Liver (tissue), 9 donors: ENCODE results near the gene CACNB4. TPM values are rescaled to one million over a fixed set of nuclear protein-coding genes. Genes with fewer than 3 reads are reported as not detected.

ENCODE experiments used
- DNase-seq: peaks from one replicate; pipeline ENCODE4 v3.0.0-alpha.2; 2017; ENCODE audit warnings: low spot score
- H3K27ac ChIP-seq, 2 donors: one replicate each; pipeline ENCODE4 v1.7.0; 2013; ENCODE audit warnings: inconsistent platforms in 2 of 2, low read length in 2 of 2, control low read depth in 1 of 2, low read depth in 1 of 2, mild to moderate bottlenecking in 1 of 2
- H3K27me3 ChIP-seq, 4 donors: one replicate each; pipeline versions ENCODE4 v1.6.1 to v1.7.0; 2013; ENCODE audit warnings: low read length in 3 of 4, inconsistent platforms in 1 of 4, mild to moderate bottlenecking in 1 of 4, moderate library complexity in 1 of 4; ENCODE audit not compliant: control insufficient read depth in 4 of 4, insufficient read depth in 4 of 4
- H3K36me3 ChIP-seq, 4 donors: one replicate each; pipeline versions ENCODE4 v1.6.1 to v1.7.0; 2013; ENCODE audit warnings: low read length in 3 of 4, mild to moderate bottlenecking in 3 of 4, low read depth in 1 of 4, moderate library complexity in 1 of 4; ENCODE audit not compliant: control insufficient read depth in 4 of 4, insufficient read depth in 3 of 4
- H3K4me1 ChIP-seq, 4 donors: one replicate each; pipeline versions ENCODE4 v1.6.1 to v1.7.0; 2013; ENCODE audit warnings: low read length in 3 of 4, mild to moderate bottlenecking in 3 of 4, moderate library complexity in 1 of 4; ENCODE audit not compliant: control insufficient read depth in 4 of 4, insufficient read depth in 4 of 4
- H3K4me3 ChIP-seq, 3 donors: one replicate each; pipeline versions ENCODE4 v1.6.1 to v1.7.0; 2013; ENCODE audit warnings: low read length in 3 of 3, control low read depth in 1 of 3, low read depth in 1 of 3, mild to moderate bottlenecking in 1 of 3
- H3K9ac ChIP-seq, 2 donors: one replicate each; pipeline ENCODE4 v1.7.0; 2013; ENCODE audit warnings: low read length in 2 of 2, mild to moderate bottlenecking in 2 of 2, moderate library complexity in 2 of 2, control low read depth in 1 of 2, low read depth in 1 of 2
- H3K9me3 ChIP-seq, 4 donors: one replicate each; pipeline versions ENCODE4 v1.6.1 to v1.7.0; 2013; ENCODE audit warnings: low read length in 3 of 4; ENCODE audit not compliant: control insufficient read depth in 4 of 4
- EGR1 ChIP-seq, 2 donors: IDR thresholded peaks; 2 replicates each; pipeline ENCODE4 v1.6.1; 2016 to 2018; ENCODE audit warnings: antibody characterized with exemption in 2 of 2, low read depth in 2 of 2
- FOXA1 ChIP-seq: IDR thresholded peaks from 2 replicates; pipeline ENCODE4 v1.6.1; 2016; ENCODE audit warnings: antibody characterized with exemption
- GABPA ChIP-seq, 2 donors: IDR thresholded peaks in 1 of 2; conservative IDR thresholded peaks in 1 of 2; 2 replicates each; pipeline ENCODE4 v1.6.1; 2016; ENCODE audit warnings: antibody characterized with exemption in 2 of 2, mild to moderate bottlenecking in 1 of 2, moderate library complexity in 1 of 2
- HNF4A ChIP-seq, 2 donors: conservative IDR thresholded peaks; 2 replicates each; pipeline ENCODE4 v1.6.1; 2016; ENCODE audit warnings: antibody characterized with exemption in 2 of 2, mild to moderate bottlenecking in 2 of 2
- JUND ChIP-seq, 2 donors: IDR thresholded peaks; 2 replicates each; pipeline ENCODE4 v1.6.1; 2016; ENCODE audit warnings: antibody characterized with exemption in 2 of 2
- NR2F2 ChIP-seq: IDR thresholded peaks from 2 replicates; pipeline ENCODE4 v1.6.1; 2016; ENCODE audit warnings: antibody characterized with exemption
- RAD21 ChIP-seq, 2 donors: IDR thresholded peaks; 2 replicates each; pipeline ENCODE4 v1.6.1; 2016; ENCODE audit warnings: antibody characterized with exemption in 2 of 2, mild to moderate bottlenecking in 2 of 2
- RXRA ChIP-seq, 2 donors: IDR thresholded peaks; 2 replicates each; pipeline ENCODE4 v1.6.1; 2017 to 2018; ENCODE audit warnings: antibody characterized with exemption in 2 of 2, mild to moderate bottlenecking in 1 of 2
- SP1 ChIP-seq: IDR thresholded peaks from 2 replicates; pipeline ENCODE4 v1.6.1; 2018; ENCODE audit warnings: antibody characterized with exemption, mild to moderate bottlenecking
- TAF1 ChIP-seq: conservative IDR thresholded peaks from 2 replicates; pipeline ENCODE4 v1.6.1; 2016; ENCODE audit warnings: antibody characterized with exemption, mild to moderate bottlenecking
- YY1 ChIP-seq: IDR thresholded peaks from 2 replicates; pipeline ENCODE4 v1.6.1; 2016; ENCODE audit warnings: antibody characterized with exemption, mild to moderate bottlenecking
- WGBS: extraction: QIAGEN DNeasy Blood & Tissue Kit; methylation state at CpG from one replicate; pipeline ENCODE4 v1.1.7; 2013; 5-methylcytosine and 5-hydroxymethylcytosine counted together
- polyA plus RNA-seq, 2 donors: library from polyadenylated mRNA; stranded (reverse) in 1 of 2; unstranded in 1 of 2; fragments of 200-250 nt in 1 of 2; fragments of >200 nt in 1 of 2; fragmentation: Nextera tagmentation in 1 of 2; extraction: Ambion mirVana in 1 of 2; gene quantifications; one replicate each; pipeline versions ENCODE4 v1.2.1 to v1.2.3, GENCODE V29; 2013 to 2015
- total RNA-seq, 2 donors: library from RNA; depleted of rRNA; stranded (reverse); fragments of >200 nt; gene quantifications; one replicate each; pipeline ENCODE4 v1.2.3, GENCODE V29; 2014
- TF ChIP-seq, protein P1 (sequence below): IDR thresholded peaks from 2 replicates; pipeline ENCODE4 v1.6.1; 2016; ENCODE audit warnings: antibody characterized with exemption
- TF ChIP-seq, protein P2 (sequence below): IDR thresholded peaks from 2 replicates; pipeline ENCODE4 v1.6.1; 2016; ENCODE audit warnings: antibody characterized with exemption
- TF ChIP-seq, protein P3 (sequence below): IDR thresholded peaks from 2 replicates; pipeline ENCODE4 v1.6.1; 2016; ENCODE audit warnings: antibody characterized with exemption, mild to moderate bottlenecking
- TF ChIP-seq, protein P4 (sequence below): IDR thresholded peaks from 2 replicates; pipeline ENCODE4 v1.6.1; 2016; ENCODE audit warnings: antibody characterized with exemption
- TF ChIP-seq, protein P5 (sequence below): fragments of 150-350 bp; IDR thresholded peaks from 2 replicates; pipeline ENCODE4 v1.5.1; 2017; ENCODE audit warnings: improper control_type of control experiment, low read depth, low read length; ENCODE audit not compliant: missing input control
- donor health status: healthy.
- donor health status: healthy.
- donor health status: healthy.
- donor health status: healthy.
- donor health status: healthy.

The CACNB4 gene
- total and polyA plus RNA-seq, 4 donors: 0.02 to 0.50 (median 0.21) TPM

DNA sequence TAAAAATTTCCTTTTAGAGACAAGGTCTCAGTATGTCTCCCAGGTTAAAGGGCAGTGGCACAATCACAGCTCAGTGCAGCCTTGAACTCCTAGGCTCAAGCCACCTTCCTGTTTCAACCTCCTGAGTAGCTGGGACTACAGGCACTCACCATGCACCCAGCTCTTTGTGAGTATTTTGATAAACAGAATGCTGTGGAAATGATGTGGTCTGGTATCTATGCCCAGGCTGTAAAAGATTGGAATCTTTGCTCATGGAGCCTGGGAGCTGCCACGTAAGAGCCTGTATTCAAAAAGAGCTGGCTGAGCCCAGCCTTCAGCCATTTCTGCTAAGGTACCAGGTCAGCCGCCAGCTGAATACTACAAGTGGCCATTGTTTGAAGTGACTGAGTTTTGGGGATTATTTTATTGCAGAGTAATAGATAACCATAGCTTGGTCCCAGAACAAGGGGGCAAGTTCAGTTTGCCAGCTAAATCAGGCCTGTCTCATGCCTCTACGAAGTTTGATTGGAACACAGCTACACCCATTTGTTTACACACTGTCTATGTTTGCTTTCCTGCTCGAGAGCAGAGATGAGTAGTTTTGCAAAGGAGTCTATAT lies 249.3 kb downstream of the CACNB4 start (continued):
- TF ChIP-seq, protein P1, sequence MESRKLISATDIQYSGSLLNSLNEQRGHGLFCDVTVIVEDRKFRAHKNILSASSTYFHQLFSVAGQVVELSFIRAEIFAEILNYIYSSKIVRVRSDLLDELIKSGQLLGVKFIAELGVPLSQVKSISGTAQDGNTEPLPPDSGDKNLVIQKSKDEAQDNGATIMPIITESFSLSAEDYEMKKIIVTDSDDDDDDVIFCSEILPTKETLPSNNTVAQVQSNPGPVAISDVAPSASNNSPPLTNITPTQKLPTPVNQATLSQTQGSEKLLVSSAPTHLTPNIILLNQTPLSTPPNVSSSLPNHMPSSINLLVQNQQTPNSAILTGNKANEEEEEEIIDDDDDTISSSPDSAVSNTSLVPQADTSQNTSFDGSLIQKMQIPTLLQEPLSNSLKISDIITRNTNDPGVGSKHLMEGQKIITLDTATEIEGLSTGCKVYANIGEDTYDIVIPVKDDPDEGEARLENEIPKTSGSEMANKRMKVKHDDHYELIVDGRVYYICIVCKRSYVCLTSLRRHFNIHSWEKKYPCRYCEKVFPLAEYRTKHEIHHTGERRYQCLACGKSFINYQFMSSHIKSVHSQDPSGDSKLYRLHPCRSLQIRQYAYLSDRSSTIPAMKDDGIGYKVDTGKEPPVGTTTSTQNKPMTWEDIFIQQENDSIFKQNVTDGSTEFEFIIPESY: no peak

DNA sequence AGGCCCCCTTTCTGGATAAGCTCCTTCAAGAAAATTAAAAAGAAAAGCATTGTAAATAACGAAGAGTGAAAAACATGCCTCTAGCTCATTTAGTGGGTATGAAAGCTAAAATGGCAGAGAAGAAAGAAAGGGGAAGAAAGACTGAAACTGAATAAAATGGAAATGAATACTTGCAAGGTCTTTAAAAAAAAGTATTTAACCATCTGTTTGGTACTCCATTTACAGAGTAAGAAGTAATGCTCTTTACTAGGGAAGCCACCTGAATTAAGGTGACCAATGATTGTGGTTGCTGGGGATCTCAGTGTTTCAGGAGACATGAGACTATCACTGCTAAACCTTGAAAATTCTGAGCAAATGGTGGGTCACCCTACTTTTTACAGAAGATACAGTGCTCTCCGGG lies 253.0 kb downstream of the CACNB4 start:
- TF ChIP-seq HNF4A (conservative IDR thresholded peaks at IDR 0.05) (no peak), RAD21 (IDR thresholded peaks at IDR 0.05) (no peak), TAF1 (no peak)
- no peaks in the 10 kb centered on the region for H3K9me3 ChIP-seq
- H3K9ac ChIP-seq: no peak overlapping the region
- no peak for DNase-seq
- H3K4me1 ChIP-seq: peaks cover 0 to 2% (median 0%) of the 10 kb centered on the region in 4 donors
- no peak overlapping the region for H3K4me3 ChIP-seq
- no peaks in the 10 kb centered on the region for H3K27me3 ChIP-seq
- H3K36me3 ChIP-seq: no peaks in the 10 kb centered on the region
- 98% methylated on average over 2 of the region's 2 CpGs for WGBS
- H3K27ac ChIP-seq: no peak overlapping the region

DNA sequence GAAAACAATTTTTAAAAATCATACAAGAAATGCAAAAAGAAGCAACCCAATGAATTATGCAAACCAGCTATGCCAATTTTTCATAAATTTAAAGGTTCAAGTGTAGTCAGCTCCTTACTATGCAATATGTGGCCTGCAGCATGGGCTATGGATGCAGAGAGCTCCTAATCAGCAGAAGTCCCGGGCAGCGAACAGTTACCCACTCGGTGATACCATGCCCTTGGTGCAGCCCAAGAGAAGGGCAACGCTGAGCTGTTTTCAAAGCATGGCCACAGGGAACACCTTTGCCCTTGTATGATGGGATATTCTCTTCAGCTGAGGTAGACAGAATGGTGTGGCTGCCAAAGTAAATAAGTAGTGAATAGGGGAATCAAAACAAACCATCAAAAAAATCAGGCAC lies 253.4 kb downstream of the CACNB4 start:
- H3K27me3 ChIP-seq: no peaks in the 10 kb centered on the region
- H3K9me3 ChIP-seq: no peaks in the 10 kb centered on the region
- TF ChIP-seq EGR1 (IDR thresholded peaks at IDR 0.05; ENCODE audit: low read depth in 2 of 2) (no peak), SP1 (no peak), GABPA (IDR thresholded peaks at IDR 0.05 in 1 of 2, conservative IDR thresholded peaks at IDR 0.05 in 1 of 2) (no peak), HNF4A (conservative IDR thresholded peaks at IDR 0.05) (no peak), NR2F2 (no peak), RXRA (IDR thresholded peaks at IDR 0.05) (no peak), JUND (IDR thresholded peaks at IDR 0.05) (no peak), TAF1 (no peak), FOXA1 (no peak), YY1 (no peak)
- TF ChIP-seq, protein P2, sequence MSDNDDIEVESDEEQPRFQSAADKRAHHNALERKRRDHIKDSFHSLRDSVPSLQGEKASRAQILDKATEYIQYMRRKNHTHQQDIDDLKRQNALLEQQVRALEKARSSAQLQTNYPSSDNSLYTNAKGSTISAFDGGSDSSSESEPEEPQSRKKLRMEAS: no peak
- TF ChIP-seq, protein P3, sequence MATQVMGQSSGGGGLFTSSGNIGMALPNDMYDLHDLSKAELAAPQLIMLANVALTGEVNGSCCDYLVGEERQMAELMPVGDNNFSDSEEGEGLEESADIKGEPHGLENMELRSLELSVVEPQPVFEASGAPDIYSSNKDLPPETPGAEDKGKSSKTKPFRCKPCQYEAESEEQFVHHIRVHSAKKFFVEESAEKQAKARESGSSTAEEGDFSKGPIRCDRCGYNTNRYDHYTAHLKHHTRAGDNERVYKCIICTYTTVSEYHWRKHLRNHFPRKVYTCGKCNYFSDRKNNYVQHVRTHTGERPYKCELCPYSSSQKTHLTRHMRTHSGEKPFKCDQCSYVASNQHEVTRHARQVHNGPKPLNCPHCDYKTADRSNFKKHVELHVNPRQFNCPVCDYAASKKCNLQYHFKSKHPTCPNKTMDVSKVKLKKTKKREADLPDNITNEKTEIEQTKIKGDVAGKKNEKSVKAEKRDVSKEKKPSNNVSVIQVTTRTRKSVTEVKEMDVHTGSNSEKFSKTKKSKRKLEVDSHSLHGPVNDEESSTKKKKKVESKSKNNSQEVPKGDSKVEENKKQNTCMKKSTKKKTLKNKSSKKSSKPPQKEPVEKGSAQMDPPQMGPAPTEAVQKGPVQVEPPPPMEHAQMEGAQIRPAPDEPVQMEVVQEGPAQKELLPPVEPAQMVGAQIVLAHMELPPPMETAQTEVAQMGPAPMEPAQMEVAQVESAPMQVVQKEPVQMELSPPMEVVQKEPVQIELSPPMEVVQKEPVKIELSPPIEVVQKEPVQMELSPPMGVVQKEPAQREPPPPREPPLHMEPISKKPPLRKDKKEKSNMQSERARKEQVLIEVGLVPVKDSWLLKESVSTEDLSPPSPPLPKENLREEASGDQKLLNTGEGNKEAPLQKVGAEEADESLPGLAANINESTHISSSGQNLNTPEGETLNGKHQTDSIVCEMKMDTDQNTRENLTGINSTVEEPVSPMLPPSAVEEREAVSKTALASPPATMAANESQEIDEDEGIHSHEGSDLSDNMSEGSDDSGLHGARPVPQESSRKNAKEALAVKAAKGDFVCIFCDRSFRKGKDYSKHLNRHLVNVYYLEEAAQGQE: no peak
- TF ChIP-seq, protein P4, sequence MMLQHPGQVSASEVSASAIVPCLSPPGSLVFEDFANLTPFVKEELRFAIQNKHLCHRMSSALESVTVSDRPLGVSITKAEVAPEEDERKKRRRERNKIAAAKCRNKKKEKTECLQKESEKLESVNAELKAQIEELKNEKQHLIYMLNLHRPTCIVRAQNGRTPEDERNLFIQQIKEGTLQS: no peak
- TF ChIP-seq, protein P5, sequence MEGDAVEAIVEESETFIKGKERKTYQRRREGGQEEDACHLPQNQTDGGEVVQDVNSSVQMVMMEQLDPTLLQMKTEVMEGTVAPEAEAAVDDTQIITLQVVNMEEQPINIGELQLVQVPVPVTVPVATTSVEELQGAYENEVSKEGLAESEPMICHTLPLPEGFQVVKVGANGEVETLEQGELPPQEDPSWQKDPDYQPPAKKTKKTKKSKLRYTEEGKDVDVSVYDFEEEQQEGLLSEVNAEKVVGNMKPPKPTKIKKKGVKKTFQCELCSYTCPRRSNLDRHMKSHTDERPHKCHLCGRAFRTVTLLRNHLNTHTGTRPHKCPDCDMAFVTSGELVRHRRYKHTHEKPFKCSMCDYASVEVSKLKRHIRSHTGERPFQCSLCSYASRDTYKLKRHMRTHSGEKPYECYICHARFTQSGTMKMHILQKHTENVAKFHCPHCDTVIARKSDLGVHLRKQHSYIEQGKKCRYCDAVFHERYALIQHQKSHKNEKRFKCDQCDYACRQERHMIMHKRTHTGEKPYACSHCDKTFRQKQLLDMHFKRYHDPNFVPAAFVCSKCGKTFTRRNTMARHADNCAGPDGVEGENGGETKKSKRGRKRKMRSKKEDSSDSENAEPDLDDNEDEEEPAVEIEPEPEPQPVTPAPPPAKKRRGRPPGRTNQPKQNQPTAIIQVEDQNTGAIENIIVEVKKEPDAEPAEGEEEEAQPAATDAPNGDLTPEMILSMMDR: no peak
- 78% methylated on average over 4 of the region's 4 CpGs for WGBS
- peaks cover 0 to 2% (median 0%) of the 10 kb centered on the region in 4 donors for H3K4me1 ChIP-seq
- DNase-seq: no peak
- no peaks in the 10 kb centered on the region for H3K36me3 ChIP-seq
- H3K9ac ChIP-seq: no peak overlapping the region
- no peak overlapping the region for H3K4me3 ChIP-seq
- H3K27ac ChIP-seq: no peak overlapping the region
